Measurements from ENCODE around the gene SLC51A. TPM values are rescaled to one million over a fixed set of nuclear protein-coding genes. Genes with fewer than 3 reads are reported as not detected.

SLC51A gene
- total and polyA plus RNA-seq, 2 of the 13 experiments (the other 11 are each of a cell fraction or from before 2014, with no cell fraction given), result 4.3 to 48.8 TPM

DNA sequence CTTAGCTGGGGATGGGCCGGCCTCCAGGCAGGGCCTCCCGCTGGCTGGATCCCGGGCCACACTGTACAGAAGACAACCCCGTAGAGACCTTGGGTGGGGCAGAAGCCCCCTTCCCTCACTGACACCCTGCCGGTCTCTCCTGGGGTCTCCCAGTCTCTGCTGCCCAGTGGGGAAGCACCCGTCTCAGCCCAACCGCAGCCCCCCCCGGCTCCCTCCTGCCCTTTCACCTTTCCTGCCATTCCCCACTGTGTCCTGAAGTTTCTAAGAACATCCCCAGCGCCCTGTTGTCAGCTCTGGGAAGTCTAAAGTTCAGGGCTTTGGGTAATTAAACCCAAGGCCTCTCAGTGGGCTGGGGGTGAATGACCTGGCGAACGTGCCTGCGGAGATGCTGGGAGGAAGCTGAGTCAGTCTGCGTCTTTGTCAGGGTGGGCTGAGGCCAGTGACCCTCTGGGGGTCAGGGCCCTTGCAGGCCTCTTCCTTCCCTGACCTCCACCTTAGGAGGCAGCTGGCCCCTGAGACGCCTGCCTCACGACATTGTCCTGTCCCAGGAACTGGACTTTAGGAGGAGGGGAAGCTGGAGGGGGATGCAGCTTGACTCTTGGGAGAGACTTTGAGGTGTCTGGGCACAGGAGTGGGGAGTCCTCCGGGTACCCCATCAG lies 1.4 kb upstream of the SLC51A start (continued):
- TF ChIP-seq GFI1 (CRISPR knock-in tag; IDR thresholded peaks at IDR 0.05; ENCODE audit: borderline replicate concordance), result 0 out of 2 replicates have a peak, but pooled peaks have one; percentile 23
- TF ChIP-seq, protein P1, sequence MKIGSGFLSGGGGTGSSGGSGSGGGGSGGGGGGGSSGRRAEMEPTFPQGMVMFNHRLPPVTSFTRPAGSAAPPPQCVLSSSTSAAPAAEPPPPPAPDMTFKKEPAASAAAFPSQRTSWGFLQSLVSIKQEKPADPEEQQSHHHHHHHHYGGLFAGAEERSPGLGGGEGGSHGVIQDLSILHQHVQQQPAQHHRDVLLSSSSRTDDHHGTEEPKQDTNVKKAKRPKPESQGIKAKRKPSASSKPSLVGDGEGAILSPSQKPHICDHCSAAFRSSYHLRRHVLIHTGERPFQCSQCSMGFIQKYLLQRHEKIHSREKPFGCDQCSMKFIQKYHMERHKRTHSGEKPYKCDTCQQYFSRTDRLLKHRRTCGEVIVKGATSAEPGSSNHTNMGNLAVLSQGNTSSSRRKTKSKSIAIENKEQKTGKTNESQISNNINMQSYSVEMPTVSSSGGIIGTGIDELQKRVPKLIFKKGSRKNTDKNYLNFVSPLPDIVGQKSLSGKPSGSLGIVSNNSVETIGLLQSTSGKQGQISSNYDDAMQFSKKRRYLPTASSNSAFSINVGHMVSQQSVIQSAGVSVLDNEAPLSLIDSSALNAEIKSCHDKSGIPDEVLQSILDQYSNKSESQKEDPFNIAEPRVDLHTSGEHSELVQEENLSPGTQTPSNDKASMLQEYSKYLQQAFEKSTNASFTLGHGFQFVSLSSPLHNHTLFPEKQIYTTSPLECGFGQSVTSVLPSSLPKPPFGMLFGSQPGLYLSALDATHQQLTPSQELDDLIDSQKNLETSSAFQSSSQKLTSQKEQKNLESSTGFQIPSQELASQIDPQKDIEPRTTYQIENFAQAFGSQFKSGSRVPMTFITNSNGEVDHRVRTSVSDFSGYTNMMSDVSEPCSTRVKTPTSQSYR (CRISPR knock-in tag; IDR thresholded peaks at IDR 0.05; ENCODE audit: borderline replicate concordance), result peak; percentile 42; the same call in 1 of the 2 replicates
- no peak for TF ChIP-seq SP140L (CRISPR knock-in tag; IDR thresholded peaks at IDR 0.05; ENCODE audit: borderline replicate concordance)
- TF ChIP-seq ZBTB7B (CRISPR knock-in tag; IDR thresholded peaks at IDR 0.05), result peak; percentile 99
- TF ChIP-seq, protein P2, sequence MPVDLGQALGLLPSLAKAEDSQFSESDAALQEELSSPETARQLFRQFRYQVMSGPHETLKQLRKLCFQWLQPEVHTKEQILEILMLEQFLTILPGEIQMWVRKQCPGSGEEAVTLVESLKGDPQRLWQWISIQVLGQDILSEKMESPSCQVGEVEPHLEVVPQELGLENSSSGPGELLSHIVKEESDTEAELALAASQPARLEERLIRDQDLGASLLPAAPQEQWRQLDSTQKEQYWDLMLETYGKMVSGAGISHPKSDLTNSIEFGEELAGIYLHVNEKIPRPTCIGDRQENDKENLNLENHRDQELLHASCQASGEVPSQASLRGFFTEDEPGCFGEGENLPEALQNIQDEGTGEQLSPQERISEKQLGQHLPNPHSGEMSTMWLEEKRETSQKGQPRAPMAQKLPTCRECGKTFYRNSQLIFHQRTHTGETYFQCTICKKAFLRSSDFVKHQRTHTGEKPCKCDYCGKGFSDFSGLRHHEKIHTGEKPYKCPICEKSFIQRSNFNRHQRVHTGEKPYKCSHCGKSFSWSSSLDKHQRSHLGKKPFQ (CRISPR knock-in tag; IDR thresholded peaks at IDR 0.05; ENCODE audit: insufficient replicate concordance), result peak; percentile 64
- no peak for TF ChIP-seq ZNF282 (IDR thresholded peaks at IDR 0.05; ENCODE audit: partially characterized antibody)
- 0 out of 2 replicates have a peak, but pooled peaks have one; percentile 45 for TF ChIP-seq TBP (CRISPR knock-in tag; IDR thresholded peaks at IDR 0.05)
- TF ChIP-seq ASH2L (IDR thresholded peaks at IDR 0.05; ENCODE audit: insufficient read length, low read depth, low read length), result peak; percentile 58
- TF ChIP-seq, protein P3, sequence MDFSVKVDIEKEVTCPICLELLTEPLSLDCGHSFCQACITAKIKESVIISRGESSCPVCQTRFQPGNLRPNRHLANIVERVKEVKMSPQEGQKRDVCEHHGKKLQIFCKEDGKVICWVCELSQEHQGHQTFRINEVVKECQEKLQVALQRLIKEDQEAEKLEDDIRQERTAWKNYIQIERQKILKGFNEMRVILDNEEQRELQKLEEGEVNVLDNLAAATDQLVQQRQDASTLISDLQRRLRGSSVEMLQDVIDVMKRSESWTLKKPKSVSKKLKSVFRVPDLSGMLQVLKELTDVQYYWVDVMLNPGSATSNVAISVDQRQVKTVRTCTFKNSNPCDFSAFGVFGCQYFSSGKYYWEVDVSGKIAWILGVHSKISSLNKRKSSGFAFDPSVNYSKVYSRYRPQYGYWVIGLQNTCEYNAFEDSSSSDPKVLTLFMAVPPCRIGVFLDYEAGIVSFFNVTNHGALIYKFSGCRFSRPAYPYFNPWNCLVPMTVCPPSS (IDR thresholded peaks at IDR 0.05), result no peak
- TF ChIP-seq, protein P4, sequence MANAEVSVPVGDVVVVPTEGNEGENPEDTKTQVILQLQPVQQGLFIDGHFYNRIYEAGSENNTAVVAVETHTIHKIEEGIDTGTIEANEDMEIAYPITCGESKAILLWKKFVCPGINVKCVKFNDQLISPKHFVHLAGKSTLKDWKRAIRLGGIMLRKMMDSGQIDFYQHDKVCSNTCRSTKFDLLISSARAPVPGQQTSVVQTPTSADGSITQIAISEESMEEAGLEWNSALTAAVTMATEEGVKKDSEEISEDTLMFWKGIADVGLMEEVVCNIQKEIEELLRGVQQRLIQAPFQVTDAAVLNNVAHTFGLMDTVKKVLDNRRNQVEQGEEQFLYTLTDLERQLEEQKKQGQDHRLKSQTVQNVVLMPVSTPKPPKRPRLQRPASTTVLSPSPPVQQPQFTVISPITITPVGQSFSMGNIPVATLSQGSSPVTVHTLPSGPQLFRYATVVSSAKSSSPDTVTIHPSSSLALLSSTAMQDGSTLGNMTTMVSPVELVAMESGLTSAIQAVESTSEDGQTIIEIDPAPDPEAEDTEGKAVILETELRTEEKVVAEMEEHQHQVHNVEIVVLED (CRISPR knock-in tag; IDR thresholded peaks at IDR 0.05; ENCODE audit: borderline replicate concordance), result peak; percentile 49; the same call in 1 of the 2 replicates
- TF ChIP-seq, protein P5, sequence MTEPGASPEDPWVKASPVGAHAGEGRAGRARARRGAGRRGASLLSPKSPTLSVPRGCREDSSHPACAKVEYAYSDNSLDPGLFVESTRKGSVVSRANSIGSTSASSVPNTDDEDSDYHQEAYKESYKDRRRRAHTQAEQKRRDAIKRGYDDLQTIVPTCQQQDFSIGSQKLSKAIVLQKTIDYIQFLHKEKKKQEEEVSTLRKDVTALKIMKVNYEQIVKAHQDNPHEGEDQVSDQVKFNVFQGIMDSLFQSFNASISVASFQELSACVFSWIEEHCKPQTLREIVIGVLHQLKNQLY (CRISPR knock-in tag; IDR thresholded peaks at IDR 0.05), result peak; percentile 71; the same call in 1 of the 2 replicates
- no peak for TF ChIP-seq LCORL (IDR thresholded peaks at IDR 0.05)
- peak; percentile 97 for TF ChIP-seq LCORL (CRISPR knock-in tag; IDR thresholded peaks at IDR 0.05)
- peak; percentile 67 for TF ChIP-seq ARNT2 (CRISPR knock-in tag; IDR thresholded peaks at IDR 0.05; ENCODE audit: low read depth)
- peak; percentile 68; the same call in 1 of the 2 replicates for TF ChIP-seq ZNF670 (CRISPR knock-in tag; IDR thresholded peaks at IDR 0.05; ENCODE audit: borderline replicate concordance)
- TF ChIP-seq TSC22D2 (CRISPR knock-in tag; IDR thresholded peaks at IDR 0.05; ENCODE audit: borderline replicate concordance), result peak; percentile 67; the same call in 1 of the 2 replicates
- TF ChIP-seq ZNF558 (CRISPR knock-in tag; IDR thresholded peaks at IDR 0.05; ENCODE audit: borderline replicate concordance), result no peak
- TF ChIP-seq NR2C2 (CRISPR knock-in tag; IDR thresholded peaks at IDR 0.05; ENCODE audit: borderline replicate concordance), result peak; percentile 95
- peak; percentile 74 for TF ChIP-seq FOXA3 (CRISPR knock-in tag; IDR thresholded peaks at IDR 0.05)
